LNCaP clone FGC (cell line): Measurements from ENCODE around the gene HEMK1.

Experiments
- DNase-seq: peaks from one replicate; pipeline ENCODE4 v3.0.0-alpha.2; 2011; ENCODE audit warnings: low read depth
- H3K4me3 ChIP-seq: 2 replicates; pipeline ENCODE4 v1.5.1; 2011; ENCODE audit warnings: mild to moderate bottlenecking, low read depth, low read length, control low read depth
- CTCF ChIP-seq: IDR thresholded peaks from 2 replicates; pipeline ENCODE4 v1.5.1; 2012; ENCODE audit warnings: mild to moderate bottlenecking; ENCODE audit not compliant: control insufficient read depth, insufficient read depth; ENCODE audit errors: extremely low read depth

HEMK1 gene

GRCh38 chr3:50567386-50568167 lies 1.7 kb upstream of the HEMK1 start, which contains the start of gene C3orf18:
Gene C3orf18 (minus strand): TSS chr3:50567747. CDS start chr3:50565699, 2,048 bp downstream.
- DNase-seq = peak; percentile 38
- TF ChIP-seq CTCF = no peak
- H3K4me3 ChIP-seq = peak within 1 kb of the TSS; percentile 99

- no peak for TF ChIP-seq CTCF
- peak overlapping the region; percentile 99 for H3K4me3 ChIP-seq
- DNase-seq = no peak
Observed at GRCh38 chr3:50570508-50571279, 1.4 kb downstream of the HEMK1 start.

GRCh38 chr3:50571486-50571885 lies 2.2 kb downstream of the HEMK1 start:
- no peak for TF ChIP-seq CTCF
- no peak for DNase-seq
- no peak overlapping the region for H3K4me3 ChIP-seq

GRCh38 chr3:50572158-50572557 lies 2.8 kb downstream of the HEMK1 start:
- TF ChIP-seq CTCF = peak; percentile 81
- H3K4me3 ChIP-seq = no peak overlapping the region
- DNase-seq = no peak

- DNase-seq = no peak
- no peak overlapping the region for H3K4me3 ChIP-seq
- TF ChIP-seq CTCF = no peak
Observed at GRCh38 chr3:50572801-50573371, 3.6 kb downstream of the HEMK1 start.

- no peak overlapping the region for H3K4me3 ChIP-seq
- TF ChIP-seq CTCF = no peak
- DNase-seq = no peak
Observed at GRCh38 chr3:50573566-50574443, 4.5 kb downstream of the HEMK1 start.
